ENCODE results near the gene SYT17.

SYT17 gene

GRCh38 chr16:19309178-19309577 lies 141.1 kb downstream of the SYT17 start:
- no peaks in the 10 kb centered on the region for H3K79me2 ChIP-seq
- H3K4me1 ChIP-seq = no peaks in the 10 kb centered on the region
- TF ChIP-seq CTCF (IDR thresholded peaks at IDR 0.05) = no peak
- H2AFZ ChIP-seq = no peak overlapping the region
- H3K36me3 ChIP-seq (ENCODE audit: control insufficient read depth, insufficient read depth, low read length) = no peaks in the 10 kb centered on the region
- no peak overlapping the region for H3K27ac ChIP-seq
- no peak overlapping the region for H3K4me2 ChIP-seq (ENCODE audit: low read length)
- H3K9me3 ChIP-seq (ENCODE audit: control insufficient read depth, low read length) = no peaks in the 10 kb centered on the region
- no peak overlapping the region for H3K4me3 ChIP-seq (ENCODE audit: low read depth, low read length)
- no peaks in the 10 kb centered on the region for H3K27me3 ChIP-seq (ENCODE audit: control insufficient read depth, insufficient read depth, low read length)
- H3K9ac ChIP-seq = no peak overlapping the region

- no peaks in the 10 kb centered on the region for H3K36me3 ChIP-seq (ENCODE audit: control insufficient read depth, insufficient read depth, low read length)
- H3K9me3 ChIP-seq (ENCODE audit: control insufficient read depth, low read length) = no peaks in the 10 kb centered on the region
- H3K4me3 ChIP-seq (ENCODE audit: low read depth, low read length) = no peak overlapping the region
- H3K79me2 ChIP-seq = no peaks in the 10 kb centered on the region
- H3K27ac ChIP-seq = no peak overlapping the region
- no peaks in the 10 kb centered on the region for H3K4me1 ChIP-seq
- no peak overlapping the region for H2AFZ ChIP-seq
- no peak overlapping the region for H3K4me2 ChIP-seq (ENCODE audit: low read length)
- no peaks in the 10 kb centered on the region for H3K27me3 ChIP-seq (ENCODE audit: control insufficient read depth, insufficient read depth, low read length)
- no peak for TF ChIP-seq CTCF (IDR thresholded peaks at IDR 0.05)
- no peak overlapping the region for H3K9ac ChIP-seq
These were observed 146.8 kb downstream of the SYT17 start for GRCh38 chr16:19314718-19315425.

- no peaks in the 10 kb centered on the region for H3K27me3 ChIP-seq (ENCODE audit: control insufficient read depth, insufficient read depth, low read length)
- H3K4me3 ChIP-seq (ENCODE audit: low read depth, low read length) = no peak overlapping the region
These were observed 147.9 kb downstream of the SYT17 start for GRCh38 chr16:19315889-19316433.

GRCh38 chr16:19316846-19317245 lies 148.8 kb downstream of the SYT17 start:
- Histone ChIP-seq H3K9ac (no peak overlapping the region), H3K27me3 (ENCODE audit: control insufficient read depth, insufficient read depth, low read length) (no peaks in the 10 kb centered on the region), H3K4me3 (ENCODE audit: low read depth, low read length) (no peak overlapping the region), H3K36me3 (ENCODE audit: control insufficient read depth, insufficient read depth, low read length) (no peaks in the 10 kb centered on the region), H3K79me2 (no peaks in the 10 kb centered on the region), H3K4me1 (no peaks in the 10 kb centered on the region), H3K4me2 (ENCODE audit: low read length) (no peak overlapping the region), H2AFZ (no peak overlapping the region), H3K9me3 (ENCODE audit: control insufficient read depth, low read length) (no peaks in the 10 kb centered on the region), H3K27ac (no peak overlapping the region)
- TF ChIP-seq CTCF (IDR thresholded peaks at IDR 0.05) = no peak

More at GRCh38 chr16:19315889-19316433, 147.9 kb downstream of the SYT17 start:
- no peak for TF ChIP-seq CTCF (IDR thresholded peaks at IDR 0.05)
- Histone ChIP-seq H3K27ac (no peak overlapping the region), H3K4me2 (ENCODE audit: low read length) (no peak overlapping the region), H3K9me3 (ENCODE audit: control insufficient read depth, low read length) (no peaks in the 10 kb centered on the region), H3K79me2 (no peaks in the 10 kb centered on the region), H3K4me1 (no peaks in the 10 kb centered on the region), H2AFZ (no peak overlapping the region), H3K9ac (no peak overlapping the region), H3K36me3 (ENCODE audit: control insufficient read depth, insufficient read depth, low read length) (no peaks in the 10 kb centered on the region)

All from parathyroid adenoma (tissue), 2 donors.